HEK293 (cell line): ENCODE data around the gene TBRG1.
A peak's percentile ranks its signal among the peaks of the same experiment; 100 is the strongest.

ENCODE experiments used
- GFI1B ChIP-seq: fragments of 450-650 bp; formaldehyde crosslinking; IDR thresholded peaks from 2 replicates; pipeline ENCODE4 v1.5.1; 2016; ENCODE audit warnings: missing biosample characterization, missing genetic modification characterization
- HOXA7 ChIP-seq: sonication (generic); formaldehyde crosslinking; IDR thresholded peaks from 2 replicates; pipeline ENCODE4 v1.8.1; 2022; ENCODE audit warnings: missing genetic modification reagents, borderline replicate concordance
- MZF1 ChIP-seq: fragments of 450-650 bp; formaldehyde crosslinking; IDR thresholded peaks from 2 replicates; pipeline ENCODE4 v1.5.1; 2017; ENCODE audit warnings: missing biosample characterization, missing genetic modification characterization, borderline replicate concordance
- OSR2 ChIP-seq: fragments of 450-650 bp; formaldehyde crosslinking; IDR thresholded peaks from 2 replicates; pipeline ENCODE4 v1.5.1; 2016; ENCODE audit warnings: missing biosample characterization, missing genetic modification characterization
- OVOL3 ChIP-seq: fragments of 450-650 bp; formaldehyde crosslinking; IDR thresholded peaks from 2 replicates; pipeline ENCODE4 v1.5.1; 2016; ENCODE audit warnings: missing biosample characterization, missing genetic modification characterization
- SP2 ChIP-seq: fragments of 450-650 bp; formaldehyde crosslinking; IDR thresholded peaks from 2 replicates; pipeline ENCODE4 v1.5.1; 2016; ENCODE audit warnings: missing biosample characterization, missing genetic modification characterization
- ZBTB20 ChIP-seq: fragments of 450-650 bp; formaldehyde crosslinking; IDR thresholded peaks from 2 replicates; pipeline ENCODE4 v1.5.1; 2016; ENCODE audit warnings: missing biosample characterization, missing genetic modification characterization
- ZBTB8A ChIP-seq: fragments of 450-650 bp; formaldehyde crosslinking; IDR thresholded peaks from 2 replicates; pipeline ENCODE4 v1.5.1; 2016; ENCODE audit warnings: missing biosample characterization, missing genetic modification characterization
- ZFP69B ChIP-seq: fragments of 450-650 bp; formaldehyde crosslinking; IDR thresholded peaks from 2 replicates; pipeline ENCODE4 v1.5.1; 2016; ENCODE audit warnings: missing biosample characterization, missing genetic modification characterization
- ZNF354C ChIP-seq: fragments of 450-650 bp; formaldehyde crosslinking; IDR thresholded peaks from 2 replicates; pipeline ENCODE4 v1.5.1; 2016; ENCODE audit warnings: missing biosample characterization, missing genetic modification characterization, low read depth, borderline replicate concordance
- ZNF426 ChIP-seq: fragments of 450-650 bp; formaldehyde crosslinking; IDR thresholded peaks from 2 replicates; pipeline ENCODE4 v1.5.1; 2017; ENCODE audit warnings: missing biosample characterization, missing genetic modification characterization, mild to moderate bottlenecking, inconsistent platforms, moderate library complexity
- ZNF48 ChIP-seq: fragments of 450-650 bp; formaldehyde crosslinking; IDR thresholded peaks from 2 replicates; pipeline ENCODE4 v1.5.1; 2016; ENCODE audit warnings: missing biosample characterization, missing genetic modification characterization
- ZNF747 ChIP-seq: fragments of 450-650 bp; formaldehyde crosslinking; IDR thresholded peaks from 2 replicates; pipeline ENCODE4 v1.5.1; 2016; ENCODE audit warnings: missing biosample characterization, missing genetic modification characterization
- ZNF76 ChIP-seq: fragments of 450-650 bp; formaldehyde crosslinking; IDR thresholded peaks from 2 replicates; pipeline ENCODE4; 2016; ENCODE audit warnings: low read depth, missing biosample characterization, missing genetic modification characterization, borderline replicate concordance
- ZSCAN23 ChIP-seq: fragments of 450-650 bp; formaldehyde crosslinking; IDR thresholded peaks from 2 replicates; pipeline ENCODE4 v1.5.1; 2016; ENCODE audit warnings: missing biosample characterization, missing genetic modification characterization
- ZSCAN30 ChIP-seq: fragments of 450-650 bp; IDR thresholded peaks from 2 replicates; pipeline ENCODE4 v1.5.1; 2018; ENCODE audit warnings: missing biosample characterization, mild to moderate bottlenecking, missing genetic modification characterization, moderate library complexity
- ZXDB ChIP-seq: fragments of 450-650 bp; formaldehyde crosslinking; IDR thresholded peaks from 2 replicates; pipeline ENCODE4 v1.5.1; 2016; ENCODE audit warnings: missing biosample characterization, missing genetic modification characterization
- TF ChIP-seq, protein P1 (sequence below): fragments of 450-650 bp; formaldehyde crosslinking; IDR thresholded peaks from 2 replicates; pipeline ENCODE4 v1.5.1; 2016; ENCODE audit warnings: missing biosample characterization, missing genetic modification characterization
- TF ChIP-seq, protein P2 (sequence below): fragments of 450-650 bp; formaldehyde crosslinking; optimal IDR thresholded peaks from 2 replicates; pipeline ENCODE3; 2016; ENCODE audit warnings: missing biosample characterization, mild to moderate bottlenecking, missing genetic modification characterization
- TF ChIP-seq, protein P3 (sequence below): fragments of 450-650 bp; formaldehyde crosslinking; conservative IDR thresholded peaks from 2 replicates; pipeline ENCODE4 v1.5.1; 2016; ENCODE audit warnings: low read depth, missing biosample characterization, missing genetic modification characterization
- TF ChIP-seq, protein P4 (sequence below): fragments of 450-650 bp; formaldehyde crosslinking; IDR thresholded peaks from 2 replicates; pipeline ENCODE4 v1.5.1; 2016; ENCODE audit warnings: missing biosample characterization, missing genetic modification characterization

Gene TBRG1

DNA sequence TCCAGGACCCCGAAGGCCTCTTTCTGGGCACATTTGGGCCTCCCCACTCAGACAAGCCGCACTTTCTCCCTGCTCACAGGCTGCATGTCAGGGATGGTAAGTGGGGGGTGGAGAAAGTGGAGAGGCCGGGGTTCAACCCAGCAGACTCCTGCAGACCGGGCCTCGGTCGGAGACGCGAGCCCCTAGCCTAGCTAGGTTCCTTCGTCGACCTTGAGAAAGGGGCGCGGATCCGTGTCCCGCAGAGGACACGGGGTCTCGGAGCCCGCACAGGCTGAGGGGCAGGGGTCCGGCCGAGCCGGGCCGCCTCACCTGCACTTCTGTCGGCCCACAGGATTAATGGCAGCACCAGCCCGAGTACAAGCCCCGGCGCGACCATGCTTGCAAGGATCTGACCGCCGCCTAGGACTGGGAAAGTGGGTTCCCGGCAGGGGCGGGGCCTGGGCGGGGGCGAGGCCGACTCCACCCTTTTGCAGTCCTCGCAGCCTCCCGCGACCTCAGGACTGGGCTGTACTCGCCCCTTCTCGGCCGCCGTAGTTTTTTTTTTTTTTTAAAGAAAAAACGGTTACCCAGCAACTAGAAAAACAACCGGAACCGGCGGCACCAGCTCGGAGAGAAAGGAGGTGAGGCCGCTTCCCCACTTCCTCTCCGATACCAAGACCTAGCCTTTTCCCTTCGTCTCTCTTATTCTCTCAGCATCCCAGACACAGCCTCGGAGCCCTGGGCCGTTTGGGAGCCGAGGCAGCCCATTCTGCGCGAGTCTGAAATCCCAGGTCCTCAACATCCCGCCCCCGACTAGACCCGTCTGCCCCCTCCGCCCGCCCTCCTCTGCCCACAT lies 50.9 kb downstream of the TBRG1 start, which contains the start of the genes SIAE and SPA17 (continued):
- TF ChIP-seq, protein P1, sequence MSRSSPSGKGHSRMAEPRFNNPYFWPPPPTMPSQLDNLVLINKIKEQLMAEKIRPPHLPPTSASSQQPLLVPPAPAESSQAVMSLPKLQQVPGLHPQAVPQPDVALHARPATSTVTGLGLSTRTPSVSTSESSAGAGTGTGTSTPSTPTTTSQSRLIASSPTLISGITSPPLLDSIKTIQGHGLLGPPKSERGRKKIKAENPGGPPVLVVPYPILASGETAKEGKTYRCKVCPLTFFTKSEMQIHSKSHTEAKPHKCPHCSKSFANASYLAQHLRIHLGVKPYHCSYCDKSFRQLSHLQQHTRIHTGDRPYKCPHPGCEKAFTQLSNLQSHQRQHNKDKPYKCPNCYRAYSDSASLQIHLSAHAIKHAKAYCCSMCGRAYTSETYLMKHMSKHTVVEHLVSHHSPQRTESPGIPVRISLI (tag by site-specific recombination), result peak; percentile 97
- TF ChIP-seq ZNF354C (tag by site-specific recombination) (no peak), ZNF747 (tag by site-specific recombination) (no peak), ZNF76 (no peak), ZBTB20 (tag by site-specific recombination) (peak; percentile 47), ZSCAN23 (tag by site-specific recombination) (no peak), MZF1 (tag by site-specific recombination) (no peak), GFI1B (no peak), ZBTB8A (tag by site-specific recombination) (peak; percentile 28; the same call in 1 of the 2 replicates), HOXA7 (CRISPR knock-in tag) (no peak), ZXDB (tag by site-specific recombination) (peak; percentile 34; the same call in 1 of the 2 replicates), ZNF426 (tag by site-specific recombination) (no peak), ZFP69B (tag by site-specific recombination) (no peak), ZSCAN30 (tag by site-specific recombination) (no peak), OVOL3 (tag by site-specific recombination) (0 out of 2 replicates have a peak, but pooled peaks have one; percentile 34), ZNF48 (tag by site-specific recombination) (no peak), SP2 (tag by site-specific recombination) (peak; percentile 49), OSR2 (tag by site-specific recombination) (no peak)
- TF ChIP-seq, protein P2, sequence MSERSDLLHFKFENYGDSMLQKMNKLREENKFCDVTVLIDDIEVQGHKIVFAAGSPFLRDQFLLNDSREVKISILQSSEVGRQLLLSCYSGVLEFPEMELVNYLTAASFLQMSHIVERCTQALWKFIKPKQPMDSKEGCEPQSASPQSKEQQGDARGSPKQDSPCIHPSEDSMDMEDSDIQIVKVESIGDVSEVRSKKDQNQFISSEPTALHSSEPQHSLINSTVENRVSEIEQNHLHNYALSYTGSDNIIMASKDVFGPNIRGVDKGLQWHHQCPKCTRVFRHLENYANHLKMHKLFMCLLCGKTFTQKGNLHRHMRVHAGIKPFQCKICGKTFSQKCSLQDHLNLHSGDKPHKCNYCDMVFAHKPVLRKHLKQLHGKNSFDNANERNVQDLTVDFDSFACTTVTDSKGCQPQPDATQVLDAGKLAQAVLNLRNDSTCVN (tag by site-specific recombination), result peak; percentile 42
- TF ChIP-seq, protein P3, sequence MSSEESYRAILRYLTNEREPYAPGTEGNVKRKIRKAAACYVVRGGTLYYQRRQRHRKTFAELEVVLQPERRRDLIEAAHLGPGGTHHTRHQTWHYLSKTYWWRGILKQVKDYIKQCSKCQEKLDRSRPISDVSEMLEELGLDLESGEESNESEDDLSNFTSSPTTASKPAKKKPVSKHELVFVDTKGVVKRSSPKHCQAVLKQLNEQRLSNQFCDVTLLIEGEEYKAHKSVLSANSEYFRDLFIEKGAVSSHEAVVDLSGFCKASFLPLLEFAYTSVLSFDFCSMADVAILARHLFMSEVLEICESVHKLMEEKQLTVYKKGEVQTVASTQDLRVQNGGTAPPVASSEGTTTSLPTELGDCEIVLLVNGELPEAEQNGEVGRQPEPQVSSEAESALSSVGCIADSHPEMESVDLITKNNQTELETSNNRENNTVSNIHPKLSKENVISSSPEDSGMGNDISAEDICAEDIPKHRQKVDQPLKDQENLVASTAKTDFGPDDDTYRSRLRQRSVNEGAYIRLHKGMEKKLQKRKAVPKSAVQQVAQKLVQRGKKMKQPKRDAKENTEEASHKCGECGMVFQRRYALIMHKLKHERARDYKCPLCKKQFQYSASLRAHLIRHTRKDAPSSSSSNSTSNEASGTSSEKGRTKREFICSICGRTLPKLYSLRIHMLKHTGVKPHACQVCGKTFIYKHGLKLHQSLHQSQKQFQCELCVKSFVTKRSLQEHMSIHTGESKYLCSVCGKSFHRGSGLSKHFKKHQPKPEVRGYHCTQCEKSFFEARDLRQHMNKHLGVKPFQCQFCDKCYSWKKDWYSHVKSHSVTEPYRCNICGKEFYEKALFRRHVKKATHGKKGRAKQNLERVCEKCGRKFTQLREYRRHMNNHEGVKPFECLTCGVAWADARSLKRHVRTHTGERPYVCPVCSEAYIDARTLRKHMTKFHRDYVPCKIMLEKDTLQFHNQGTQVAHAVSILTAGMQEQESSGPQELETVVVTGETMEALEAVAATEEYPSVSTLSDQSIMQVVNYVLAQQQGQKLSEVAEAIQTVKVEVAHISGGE (tag by site-specific recombination), result peak; percentile 40; the same call in 1 of the 2 replicates
- TF ChIP-seq, protein P4, sequence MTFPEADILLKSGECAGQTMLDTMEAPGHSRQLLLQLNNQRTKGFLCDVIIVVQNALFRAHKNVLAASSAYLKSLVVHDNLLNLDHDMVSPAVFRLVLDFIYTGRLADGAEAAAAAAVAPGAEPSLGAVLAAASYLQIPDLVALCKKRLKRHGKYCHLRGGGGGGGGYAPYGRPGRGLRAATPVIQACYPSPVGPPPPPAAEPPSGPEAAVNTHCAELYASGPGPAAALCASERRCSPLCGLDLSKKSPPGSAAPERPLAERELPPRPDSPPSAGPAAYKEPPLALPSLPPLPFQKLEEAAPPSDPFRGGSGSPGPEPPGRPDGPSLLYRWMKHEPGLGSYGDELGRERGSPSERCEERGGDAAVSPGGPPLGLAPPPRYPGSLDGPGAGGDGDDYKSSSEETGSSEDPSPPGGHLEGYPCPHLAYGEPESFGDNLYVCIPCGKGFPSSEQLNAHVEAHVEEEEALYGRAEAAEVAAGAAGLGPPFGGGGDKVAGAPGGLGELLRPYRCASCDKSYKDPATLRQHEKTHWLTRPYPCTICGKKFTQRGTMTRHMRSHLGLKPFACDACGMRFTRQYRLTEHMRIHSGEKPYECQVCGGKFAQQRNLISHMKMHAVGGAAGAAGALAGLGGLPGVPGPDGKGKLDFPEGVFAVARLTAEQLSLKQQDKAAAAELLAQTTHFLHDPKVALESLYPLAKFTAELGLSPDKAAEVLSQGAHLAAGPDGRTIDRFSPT, result no peak
